Progenitor cell of endocrine pancreas (in vitro differentiated cells): ENCODE results near the gene FMR1NB. TPM values are rescaled to one million over a fixed set of nuclear protein-coding genes. Genes with fewer than 3 reads are reported as not detected.

ENCODE experiments used
- DNase-seq: peaks from one replicate; pipeline ENCODE4 v3.0.0; 2021; ENCODE audit warnings: low spot score; ENCODE audit not compliant: unreplicated experiment
- H3K27ac Mint-ChIP-seq: 2 replicates; pipeline ENCODE4 v1.8.0; 2021; ENCODE audit warnings: mild to moderate bottlenecking, moderate library complexity, mixed read lengths
- H3K27me3 Mint-ChIP-seq: 2 replicates; pipeline ENCODE4 v1.8.0; 2021; ENCODE audit warnings: mixed read lengths
- H3K36me3 Mint-ChIP-seq: 2 replicates; pipeline ENCODE4 v1.8.0; 2022; ENCODE audit warnings: mixed read lengths; ENCODE audit not compliant: insufficient read depth
- H3K4me1 Mint-ChIP-seq: 2 replicates; pipeline ENCODE4 v1.8.0; 2021; ENCODE audit warnings: low read depth, mixed read lengths
- H3K4me3 Mint-ChIP-seq: 2 replicates; pipeline ENCODE4 v1.8.0; 2021; ENCODE audit warnings: low read depth, mild to moderate bottlenecking, moderate library complexity, mixed read lengths
- H3K9me3 Mint-ChIP-seq: 2 replicates; pipeline ENCODE4 v1.8.0; 2021; ENCODE audit warnings: low read depth, mixed read lengths
- total RNA-seq: library from RNA; stranded (reverse); gene quantifications from 2 replicates; pipeline ENCODE4 v1.2.1, GENCODE V29; 2021
- TF ChIP-seq, protein P1 (sequence below): fragments of 200-600 bp; sonication (generic); IDR thresholded peaks from one replicate; pipeline ENCODE4 v1.5.0; 2021; ENCODE audit warnings: antibody characterized with exemption, mild to moderate bottlenecking; ENCODE audit not compliant: unreplicated experiment

The FMR1NB gene
- total RNA-seq, 1 donor from 2014 or later = not detected

DNA sequence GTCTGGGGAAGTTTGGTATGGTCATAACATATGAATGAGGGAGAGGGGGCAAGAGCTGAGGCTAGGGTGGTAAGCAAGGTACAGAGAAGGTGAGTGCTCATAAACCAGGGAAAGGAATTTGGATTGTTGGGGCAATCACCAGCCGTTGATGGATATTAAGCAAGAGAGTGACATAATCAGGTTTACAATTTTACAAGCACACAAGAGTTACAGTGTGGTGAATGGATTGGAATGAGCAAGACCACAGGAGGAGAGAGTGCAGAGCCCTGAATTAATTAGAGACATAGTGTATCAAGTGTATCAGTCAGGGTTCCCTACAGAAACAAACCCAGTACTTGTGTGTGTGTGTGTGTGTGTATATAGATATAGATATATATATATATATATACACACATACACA, 18.7 kb upstream of the FMR1NB start:
- Mint-ChIP-seq H3K4me3 (no peak overlapping the region), H3K36me3 (no peaks in the 10 kb centered on the region), H3K27me3 (no peaks in the 10 kb centered on the region), H3K9me3 (peaks cover 51% of the 10 kb centered on the region), H3K27ac (no peak overlapping the region), H3K4me1 (no peaks in the 10 kb centered on the region)
- no peak for DNase-seq
- TF ChIP-seq, protein P1, sequence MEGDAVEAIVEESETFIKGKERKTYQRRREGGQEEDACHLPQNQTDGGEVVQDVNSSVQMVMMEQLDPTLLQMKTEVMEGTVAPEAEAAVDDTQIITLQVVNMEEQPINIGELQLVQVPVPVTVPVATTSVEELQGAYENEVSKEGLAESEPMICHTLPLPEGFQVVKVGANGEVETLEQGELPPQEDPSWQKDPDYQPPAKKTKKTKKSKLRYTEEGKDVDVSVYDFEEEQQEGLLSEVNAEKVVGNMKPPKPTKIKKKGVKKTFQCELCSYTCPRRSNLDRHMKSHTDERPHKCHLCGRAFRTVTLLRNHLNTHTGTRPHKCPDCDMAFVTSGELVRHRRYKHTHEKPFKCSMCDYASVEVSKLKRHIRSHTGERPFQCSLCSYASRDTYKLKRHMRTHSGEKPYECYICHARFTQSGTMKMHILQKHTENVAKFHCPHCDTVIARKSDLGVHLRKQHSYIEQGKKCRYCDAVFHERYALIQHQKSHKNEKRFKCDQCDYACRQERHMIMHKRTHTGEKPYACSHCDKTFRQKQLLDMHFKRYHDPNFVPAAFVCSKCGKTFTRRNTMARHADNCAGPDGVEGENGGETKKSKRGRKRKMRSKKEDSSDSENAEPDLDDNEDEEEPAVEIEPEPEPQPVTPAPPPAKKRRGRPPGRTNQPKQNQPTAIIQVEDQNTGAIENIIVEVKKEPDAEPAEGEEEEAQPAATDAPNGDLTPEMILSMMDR = no peak

DNA sequence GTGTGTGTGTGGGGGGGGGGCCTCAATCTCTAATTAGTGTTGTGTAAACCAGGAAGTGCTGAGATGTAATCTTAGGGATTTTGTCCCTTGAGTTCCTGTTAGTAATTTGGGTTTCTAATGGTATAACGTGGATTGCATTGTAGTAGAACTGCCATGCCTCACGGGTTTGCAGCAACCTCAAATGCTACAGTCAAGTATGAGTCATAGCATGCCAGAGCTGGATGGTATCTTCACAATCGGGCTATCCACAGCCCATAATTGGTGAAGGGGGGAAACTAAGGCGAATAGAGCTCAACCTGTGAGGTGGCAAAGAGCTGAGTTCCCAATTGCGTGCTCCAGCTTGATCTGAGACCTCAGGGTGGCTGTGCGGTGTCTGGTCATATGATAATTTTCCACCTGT, 2.2 kb upstream of the FMR1NB start:
- Mint-ChIP-seq H3K27me3 (no peaks in the 10 kb centered on the region), H3K4me3 (no peak overlapping the region), H3K4me1 (no peaks in the 10 kb centered on the region), H3K27ac (no peak overlapping the region), H3K36me3 (no peaks in the 10 kb centered on the region), H3K9me3 (peaks cover 26% of the 10 kb centered on the region)
- no peak for DNase-seq
- TF ChIP-seq, protein P1 = no peak

DNA sequence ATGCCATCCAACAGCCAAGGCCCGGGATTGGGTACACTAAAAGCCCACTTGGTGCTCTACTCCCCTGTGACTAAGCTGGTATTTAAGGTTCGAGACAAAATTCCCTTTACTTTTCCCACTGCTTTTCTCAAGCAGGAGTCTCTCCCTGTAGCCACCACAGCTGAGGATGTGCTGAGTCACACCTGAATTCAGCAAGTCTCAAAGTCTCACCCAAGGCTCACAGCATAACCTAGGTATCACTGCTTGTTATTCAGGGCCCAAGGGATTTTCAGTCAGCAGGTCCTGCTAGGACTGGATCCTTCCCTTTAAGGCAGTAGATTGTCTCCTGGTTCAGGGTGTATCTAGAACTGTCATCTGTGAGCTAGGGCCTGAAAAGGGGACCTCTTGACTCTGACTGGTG, 39.2 kb downstream of the FMR1NB start:
- peaks cover 30% of the 10 kb centered on the region for H3K9me3 Mint-ChIP-seq
- H3K36me3 Mint-ChIP-seq = no peaks in the 10 kb centered on the region
- TF ChIP-seq, protein P1 = no peak
- H3K27ac Mint-ChIP-seq = no peak overlapping the region
- H3K4me3 Mint-ChIP-seq = no peak overlapping the region
- no peaks in the 10 kb centered on the region for H3K27me3 Mint-ChIP-seq
- DNase-seq = no peak
- H3K4me1 Mint-ChIP-seq = no peaks in the 10 kb centered on the region

DNA sequence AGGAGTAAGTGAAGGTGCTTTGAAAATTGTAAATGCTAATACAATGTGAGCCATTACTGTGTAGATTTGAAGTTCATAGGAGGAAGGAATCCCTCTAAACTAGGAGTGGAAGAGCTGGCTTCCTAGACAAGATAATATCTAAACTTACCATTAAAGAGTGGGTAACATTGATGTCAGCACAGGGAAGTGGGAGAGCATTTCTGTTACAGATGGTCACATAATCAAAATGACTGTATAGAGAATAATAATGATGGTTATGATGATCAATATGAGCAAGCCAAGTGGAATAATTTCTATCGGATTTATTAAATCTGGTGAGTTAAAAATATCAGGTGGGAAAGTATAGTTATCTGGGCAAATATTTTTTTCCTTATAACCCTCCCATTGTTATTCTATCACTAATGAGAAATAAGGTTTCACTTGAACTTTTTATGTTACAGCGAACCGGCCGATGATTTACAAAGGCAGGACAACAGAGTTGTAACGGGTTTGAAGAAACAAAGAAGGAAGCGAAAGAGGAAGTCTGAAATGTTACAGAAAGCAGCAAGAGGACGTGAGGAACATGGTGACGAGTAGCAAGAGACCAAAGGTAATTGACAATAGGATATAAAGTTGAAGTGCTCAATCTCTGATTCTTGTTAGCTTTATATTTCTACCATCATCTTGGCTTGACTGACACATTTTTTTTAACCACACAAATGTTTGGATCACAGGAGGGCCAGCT, 43.5 kb downstream of the FMR1NB start:
- TF ChIP-seq, protein P1 = no peak
- peaks cover 10% of the 10 kb centered on the region for H3K9me3 Mint-ChIP-seq
- H3K4me1 Mint-ChIP-seq = no peaks in the 10 kb centered on the region
- peaks cover 1% of the 10 kb centered on the region for H3K36me3 Mint-ChIP-seq
- H3K27me3 Mint-ChIP-seq = no peaks in the 10 kb centered on the region
- H3K27ac Mint-ChIP-seq = no peak overlapping the region
- H3K4me3 Mint-ChIP-seq = no peak overlapping the region
- DNase-seq = no peak

DNA sequence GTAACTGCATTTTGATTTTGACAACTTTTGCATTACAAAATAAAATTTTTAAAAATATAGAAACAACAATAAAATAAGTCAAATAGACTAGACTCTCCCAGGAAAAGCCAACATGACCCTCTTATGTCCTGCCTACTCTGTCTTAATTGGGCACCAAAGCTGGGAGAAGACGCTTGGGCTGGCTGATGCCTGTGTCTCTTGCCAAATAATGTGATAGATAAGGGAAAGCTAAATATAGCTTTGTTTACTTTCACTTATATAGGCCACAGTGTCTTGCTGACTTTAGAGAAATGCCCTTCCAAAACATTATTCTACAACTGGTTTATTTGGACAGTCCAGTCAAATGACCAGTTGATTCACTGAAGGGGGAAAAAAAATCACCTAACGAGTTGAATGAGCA, 54.2 kb downstream of the FMR1NB start:
- DNase-seq = no peak

More for the DNA sequence above, 54.2 kb downstream of the FMR1NB start:
- peaks cover 17% of the 10 kb centered on the region for H3K9me3 Mint-ChIP-seq
- H3K27ac Mint-ChIP-seq = no peak overlapping the region
- TF ChIP-seq, protein P1 = no peak
- H3K36me3 Mint-ChIP-seq = no peaks in the 10 kb centered on the region
- no peaks in the 10 kb centered on the region for H3K4me1 Mint-ChIP-seq
- H3K4me3 Mint-ChIP-seq = no peak overlapping the region
- no peaks in the 10 kb centered on the region for H3K27me3 Mint-ChIP-seq
